ENCODE results near the gene CFAP20DC.
"Not testable (repeated sequence)": the region's sequence is repeated elsewhere in the genome, so short reads cannot be mapped to it uniquely, and the experiment has no call there.

CFAP20DC gene

GRCh38 chr3:58898513-58898912, 151.3 kb downstream of the CFAP20DC start:
- H3K79me2 ChIP-seq (ENCODE audit: control insufficient read depth, low read length), result no peaks in the 10 kb centered on the region

GRCh38 chr3:58897646-58898045, 152.2 kb downstream of the CFAP20DC start:
- no peaks in the 10 kb centered on the region for H3K9me2 ChIP-seq (replicated peaks; ENCODE audit: control insufficient read depth, low read length)
- peaks cover 11% of the 10 kb centered on the region for H3K4me1 ChIP-seq (ENCODE audit: control insufficient read depth, low read length)
- TF ChIP-seq EZH2phosphoT487 (IDR thresholded peaks at IDR 0.05; ENCODE audit: borderline replicate concordance, low read length), result no peak
- no peak for TF ChIP-seq CTCF (IDR thresholded peaks at IDR 0.05; ENCODE audit: low read depth, low read length, poor library complexity, severe bottlenecking)
- H3K36me3 ChIP-seq (ENCODE audit: control insufficient read depth, low read length), result no peaks in the 10 kb centered on the region
- H3K27me3 ChIP-seq (ENCODE audit: control insufficient read depth, low read length), result no peaks in the 10 kb centered on the region
- H3K4me2 ChIP-seq (ENCODE audit: low read length), result no peak overlapping the region
- peaks cover 20% of the 10 kb centered on the region; the same call in 1 of the 2 replicates for H3K9me3 ChIP-seq (ENCODE audit: control insufficient read depth, insufficient read depth, low read length)
- H3K27ac ChIP-seq (ENCODE audit: low read depth, low read length), result no peak overlapping the region
- H3K4me3 ChIP-seq (ENCODE audit: low read length), result no peak overlapping the region
- H3K79me2 ChIP-seq (ENCODE audit: control insufficient read depth, low read length), result no peaks in the 10 kb centered on the region
- H4K20me1 ChIP-seq (ENCODE audit: control insufficient read depth, insufficient read depth, low read depth, low read length), result no peaks in the 10 kb centered on the region
- H3F3A ChIP-seq (ENCODE audit: control insufficient read depth, insufficient read depth), result no peaks in the 10 kb centered on the region

More at GRCh38 chr3:58898513-58898912, 151.3 kb downstream of the CFAP20DC start:
- no peak overlapping the region for H3K4me3 ChIP-seq (ENCODE audit: low read length)
- no peaks in the 10 kb centered on the region for H3K36me3 ChIP-seq (ENCODE audit: control insufficient read depth, low read length)
- no peaks in the 10 kb centered on the region for H3F3A ChIP-seq (ENCODE audit: control insufficient read depth, insufficient read depth)
- H3K27me3 ChIP-seq (ENCODE audit: control insufficient read depth, low read length), result no peaks in the 10 kb centered on the region
- H3K9me2 ChIP-seq (replicated peaks; ENCODE audit: control insufficient read depth, low read length), result no peaks in the 10 kb centered on the region
- H3K27ac ChIP-seq (ENCODE audit: low read depth, low read length), result no peak overlapping the region
- no peak overlapping the region for H3K4me2 ChIP-seq (ENCODE audit: low read length)
- peaks cover 23% of the 10 kb centered on the region; the same call in 1 of the 2 replicates for H3K9me3 ChIP-seq (ENCODE audit: control insufficient read depth, insufficient read depth, low read length)
- TF ChIP-seq EZH2phosphoT487 (IDR thresholded peaks at IDR 0.05; ENCODE audit: borderline replicate concordance, low read length) (no peak), CTCF (IDR thresholded peaks at IDR 0.05; ENCODE audit: low read depth, low read length, poor library complexity, severe bottlenecking) (no peak)
- H3K4me1 ChIP-seq (ENCODE audit: control insufficient read depth, low read length), result peaks cover 11% of the 10 kb centered on the region
- H4K20me1 ChIP-seq (ENCODE audit: control insufficient read depth, insufficient read depth, low read depth, low read length), result no peaks in the 10 kb centered on the region

- Histone ChIP-seq H3K9me3 (ENCODE audit: control insufficient read depth, insufficient read depth, low read length) (peaks cover 20% of the 10 kb centered on the region; the same call in 1 of the 2 replicates), H3K4me1 (ENCODE audit: control insufficient read depth, low read length) (peaks cover 11% of the 10 kb centered on the region)
- not testable (repeated sequence) for H3K36me3 ChIP-seq (ENCODE audit: control insufficient read depth, low read length); H3K79me2 ChIP-seq (ENCODE audit: control insufficient read depth, low read length); H3K4me2 ChIP-seq (ENCODE audit: low read length); H3K27ac ChIP-seq (ENCODE audit: low read depth, low read length); H3K9me2 ChIP-seq (replicated peaks; ENCODE audit: control insufficient read depth, low read length); H4K20me1 ChIP-seq (ENCODE audit: control insufficient read depth, insufficient read depth, low read depth, low read length); H3K4me3 ChIP-seq (ENCODE audit: low read length); H3F3A ChIP-seq (ENCODE audit: control insufficient read depth, insufficient read depth); H3K27me3 ChIP-seq (ENCODE audit: control insufficient read depth, low read length)
Observed at GRCh38 chr3:58895678-58896077, 154.1 kb downstream of the CFAP20DC start.

GRCh38 chr3:58892526-58892925, 157.3 kb downstream of the CFAP20DC start:
- H3K9me3 ChIP-seq (ENCODE audit: control insufficient read depth, insufficient read depth, low read length), result peaks cover 20% of the 10 kb centered on the region; the same call in 1 of the 2 replicates
- H3K79me2 ChIP-seq (ENCODE audit: control insufficient read depth, low read length), result not testable (repeated sequence)

More at GRCh38 chr3:58892526-58892925, 157.3 kb downstream of the CFAP20DC start:
- not testable (repeated sequence) for H3F3A ChIP-seq (ENCODE audit: control insufficient read depth, insufficient read depth); H3K36me3 ChIP-seq (ENCODE audit: control insufficient read depth, low read length); H3K4me3 ChIP-seq (ENCODE audit: low read length); H3K27ac ChIP-seq (ENCODE audit: low read depth, low read length); H4K20me1 ChIP-seq (ENCODE audit: control insufficient read depth, insufficient read depth, low read depth, low read length); H3K4me2 ChIP-seq (ENCODE audit: low read length); H3K9me2 ChIP-seq (replicated peaks; ENCODE audit: control insufficient read depth, low read length); H3K4me1 ChIP-seq (ENCODE audit: control insufficient read depth, low read length); H3K27me3 ChIP-seq (ENCODE audit: control insufficient read depth, low read length)
